Stomach (tissue), 9 donors: ENCODE results near the gene PLEKHJ1. TPM values are rescaled to one million over a fixed set of nuclear protein-coding genes. Genes with fewer than 3 reads are reported as not detected.

Experiments used
- DNase-seq, 2 donors: peaks; one replicate each; pipeline versions ENCODE4 v3.0.0 to v3.0.0-alpha.2; 2013 to 2019
- H3K27ac ChIP-seq, 5 donors: fragments of 200-600 bp in 4 of 5; sonication (generic) in 4 of 5; one replicate each; pipeline ENCODE4 v1.5.1; 2013 to 2019; ENCODE audit warnings: mild to moderate bottlenecking in 1 of 5, moderate library complexity in 1 of 5
- H3K27me3 ChIP-seq, 3 donors: fragments of 200-600 bp; sonication (generic); one replicate each; pipeline ENCODE4 v1.5.1; 2017 to 2019; ENCODE audit warnings: mixed run types in 1 of 3
- H3K36me3 ChIP-seq, 4 donors: fragments of 200-600 bp; sonication (generic); 1 replicate in 3 of 4; 2 replicates in 1 of 4; pipeline ENCODE4 v1.5.1; 2016 to 2019
- H3K4me1 ChIP-seq, 4 donors: fragments of 200-600 bp; sonication (generic); one replicate each; pipeline ENCODE4 v1.5.1; 2016 to 2019
- H3K4me3 ChIP-seq, 4 donors: fragments of 200-600 bp; sonication (generic) in 3 of 4; one replicate each; pipeline ENCODE4 v1.5.1; 2016 to 2019; ENCODE audit warnings: mild to moderate bottlenecking in 1 of 4
- H3K9me3 ChIP-seq, 4 donors: fragments of 200-600 bp; sonication (generic); one replicate each; pipeline ENCODE4 v1.5.1; 2016 to 2019
- CTCF ChIP-seq, 7 experiments: fragments of 450-650 bp in 4 of 7; fragments of 200-600 bp in 3 of 7; sonication (generic) in 3 of 7; IDR thresholded peaks; one replicate each; pipeline ENCODE4 v1.5.1; 2016 to 2019; ENCODE audit warnings: antibody characterized with exemption in 7 of 7, control low read depth in 2 of 7, mild to moderate bottlenecking in 1 of 7
- EP300 ChIP-seq: sonication (generic); formaldehyde crosslinking; IDR thresholded peaks from one replicate; pipeline ENCODE4 v1.6.1; 2017; ENCODE audit warnings: antibody characterized with exemption
- POLR2A ChIP-seq, 4 donors: fragments of 450-650 bp; IDR thresholded peaks; one replicate each; pipeline ENCODE4 v1.6.1; 2016; ENCODE audit warnings: antibody characterized with exemption in 4 of 4, control low read depth in 2 of 4, mild to moderate bottlenecking in 1 of 4, moderate library complexity in 1 of 4
- POLR2AphosphoS5 ChIP-seq, 3 donors: sonication (generic); formaldehyde crosslinking; IDR thresholded peaks; one replicate each; pipeline ENCODE4 v1.6.1; 2016; ENCODE audit warnings: antibody characterized with exemption in 3 of 3
- WGBS, 5 donors: extraction: QIAGEN DNeasy Blood & Tissue Kit in 3 of 5; methylation state at CpG; one replicate each; pipeline versions ENCODE4 v1.1.5 to v1.1.7; 2013 to 2018; 5-methylcytosine and 5-hydroxymethylcytosine counted together
- intact Hi-C: fragments of 100-400 bp; cut with DNase I; formaldehyde crosslinking; loops from one replicate; pipeline ENCODE4 v1.15.1; 2023; ENCODE audit warnings: low total_unique reads
- polyA plus RNA-seq, 3 donors: library from polyadenylated mRNA; stranded (reverse); fragments of 200-250 nt; gene quantifications; one replicate each; pipeline ENCODE4 v1.2.3, GENCODE V29; 2013
- total RNA-seq, 5 donors: library from RNA; depleted of rRNA; stranded (reverse); fragments of >200 nt; gene quantifications; one replicate each; pipeline versions ENCODE4 v1.1.0 to v1.2.3, GENCODE V29; 2014 to 2016
- donor health status: healthy with polysubstance abuse.
- donor health status: Bipolar disorder and iron deficiency.
- donor health status: healthy.

The PLEKHJ1 gene
- total and polyA plus RNA-seq, 8 donors: 22.2 to 459 (median 111) TPM

DNA sequence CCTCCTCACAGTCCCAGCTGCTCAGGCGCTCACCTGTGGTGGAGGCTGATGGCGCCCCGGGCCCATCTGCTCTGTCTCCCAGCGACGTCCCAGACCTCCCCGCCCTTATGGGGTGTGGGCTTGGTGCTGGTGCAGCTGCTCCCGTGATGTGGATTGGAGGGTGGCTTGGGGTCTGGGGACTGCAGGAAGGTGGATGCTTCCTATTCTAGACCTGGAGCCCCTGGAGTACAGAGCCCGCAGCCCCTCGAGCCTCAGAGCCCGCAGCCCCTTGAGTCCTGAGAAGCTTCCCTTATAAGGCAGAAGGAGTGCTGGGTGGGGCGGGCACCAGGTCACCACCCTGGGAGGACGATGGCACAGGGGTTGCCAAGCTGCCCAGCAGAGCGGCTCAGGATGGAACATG is 40.8 kb downstream of the PLEKHJ1 start:
- DNase-seq: no peak
- Histone ChIP-seq H3K27ac (no peak overlapping the region), H3K4me1 (peaks cover 0 to 6% (median 0%) of the 10 kb centered on the region in 4 donors), H3K36me3 (peaks cover 53 to 98% (median 96%) of the 10 kb centered on the region in 4 donors), H3K9me3 (no peaks in the 10 kb centered on the region), H3K27me3 (no peaks in the 10 kb centered on the region), H3K4me3 (no peak overlapping the region)
- no peak for TF ChIP-seq POLR2A (IDR thresholded peaks at IDR 0.05)
- TF ChIP-seq EP300: no peak
- TF ChIP-seq POLR2AphosphoS5 (IDR thresholded peaks at IDR 0.05): no peak
- no peak for TF ChIP-seq CTCF (IDR thresholded peaks at IDR 0.05)
- intact Hi-C loops: no loop called here
- WGBS, 5 donors: 91 to 95% (median 92%) methylated on average over 12 to 13 of the region's 13 CpGs

DNA sequence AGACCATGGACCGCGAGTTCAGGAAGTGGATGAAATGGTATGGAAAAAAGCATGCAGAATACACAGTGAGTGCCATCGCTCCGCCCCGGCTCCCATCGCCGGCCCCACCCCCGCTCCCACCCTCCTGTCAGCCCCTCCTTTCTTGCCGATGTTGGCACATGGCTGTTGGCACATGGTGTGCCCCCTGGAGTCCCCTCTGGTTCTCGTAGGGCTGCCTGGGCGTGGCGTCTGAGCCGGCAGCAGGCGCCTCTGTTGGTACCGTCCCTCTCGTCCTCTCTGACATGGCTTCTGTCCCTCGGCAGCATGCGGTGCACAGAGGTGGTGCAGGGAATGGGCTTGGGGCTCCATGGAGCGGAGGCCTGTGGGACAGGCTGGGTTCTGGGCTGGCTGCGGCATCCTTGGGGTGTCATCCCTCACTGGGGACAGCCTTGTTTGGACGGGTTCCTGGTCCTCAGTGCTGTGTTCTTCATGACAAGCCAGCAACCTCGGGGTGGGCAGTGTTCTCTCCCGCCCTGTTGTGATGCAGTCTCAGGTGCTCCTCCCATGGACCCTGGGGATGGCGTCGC is 41.5 kb downstream of the PLEKHJ1 start:
- peaks cover 53 to 98% (median 96%) of the 10 kb centered on the region in 4 donors for H3K36me3 ChIP-seq
- intact Hi-C loops: no loop called here

GRCh38 chr19:2193807-2194206 is 42.3 kb downstream of the PLEKHJ1 start:
- peaks cover 0 to 4% (median 1%) of the 10 kb centered on the region in 4 donors for H3K4me1 ChIP-seq
- no peaks in the 10 kb centered on the region for H3K9me3 ChIP-seq
- H3K27ac ChIP-seq: no peak overlapping the region
- no peak for DNase-seq
- WGBS, 5 donors: 96 to 98% (median 97%) methylated on average over 17 to 18 of the region's 18 CpGs
- intact Hi-C loops: no loop called here
- no peak for TF ChIP-seq POLR2A (IDR thresholded peaks at IDR 0.05)
- TF ChIP-seq CTCF (IDR thresholded peaks at IDR 0.05): no peak
- TF ChIP-seq POLR2AphosphoS5 (IDR thresholded peaks at IDR 0.05): no peak
- no peak for TF ChIP-seq EP300
- no peaks in the 10 kb centered on the region for H3K27me3 ChIP-seq
- H3K36me3 ChIP-seq: peaks cover 58 to 100% (median 98%) of the 10 kb centered on the region in 4 donors
- H3K4me3 ChIP-seq: no peak overlapping the region

More for the DNA sequence above, 41.5 kb downstream of the PLEKHJ1 start:
- no peak for TF ChIP-seq POLR2AphosphoS5 (IDR thresholded peaks at IDR 0.05)
- no peak for TF ChIP-seq POLR2A (IDR thresholded peaks at IDR 0.05)
- TF ChIP-seq EP300: no peak
- TF ChIP-seq CTCF (IDR thresholded peaks at IDR 0.05): no peak
- Histone ChIP-seq H3K27me3 (no peaks in the 10 kb centered on the region), H3K4me1 (peaks cover 0 to 5% (median 0%) of the 10 kb centered on the region in 4 donors), H3K27ac (no peak overlapping the region), H3K4me3 (no peak overlapping the region), H3K9me3 (no peaks in the 10 kb centered on the region)
- 89 to 93% (median 91%) methylated on average over 18 to 25 of the region's 25 CpGs for WGBS, 5 donors
- DNase-seq: no peak

GRCh38 chr19:2192862-2193261 is 43.3 kb downstream of the PLEKHJ1 start:
- H3K36me3 ChIP-seq: peaks cover 60 to 100% (median 94%) of the 10 kb centered on the region in 4 donors
- no peak overlapping the region for H3K27ac ChIP-seq
- H3K9me3 ChIP-seq: no peaks in the 10 kb centered on the region
- peaks cover 0 to 14% (median 9%) of the 10 kb centered on the region in 4 donors for H3K4me1 ChIP-seq
- no peak for DNase-seq
- no peak for TF ChIP-seq CTCF (IDR thresholded peaks at IDR 0.05)
- no peak for TF ChIP-seq EP300
- no peak for TF ChIP-seq POLR2A (IDR thresholded peaks at IDR 0.05)
- TF ChIP-seq POLR2AphosphoS5 (IDR thresholded peaks at IDR 0.05): no peak
- 91 to 98% (median 96%) methylated on average over 12 to 17 of the region's 17 CpGs for WGBS, 5 donors
- no peak overlapping the region for H3K4me3 ChIP-seq
- no peaks in the 10 kb centered on the region for H3K27me3 ChIP-seq
- intact Hi-C loops: no loop called here
